GM21825 (cell line): ENCODE data around the gene PTTG1IP.
"Not testable (repeated sequence)": the region's sequence is repeated elsewhere in the genome, so short reads cannot be mapped to it uniquely, and the experiment has no call there.

Experiments
- ATAC-seq: cut with Tn5 transposase; IDR thresholded peaks from one replicate; pipeline ENCODE4 v1.9.1; 2021; ENCODE audit warnings: mild to moderate bottlenecking, moderate library complexity; ENCODE audit not compliant: unreplicated experiment

The PTTG1IP gene

DNA sequence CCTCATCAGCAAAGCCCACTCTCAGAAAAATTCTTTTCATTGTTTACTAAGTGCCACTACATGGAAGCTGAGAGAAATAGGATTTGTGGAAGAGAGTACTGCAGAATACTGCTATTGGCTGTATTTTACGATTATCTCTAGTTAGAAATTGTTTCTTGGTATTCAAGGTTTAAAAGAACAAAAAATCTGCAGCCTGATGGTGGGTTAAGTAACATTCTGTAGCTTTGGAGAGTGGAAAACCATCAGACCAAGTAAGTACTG lies 27.3 kb downstream of the PTTG1IP start:
- no peak for ATAC-seq

DNA sequence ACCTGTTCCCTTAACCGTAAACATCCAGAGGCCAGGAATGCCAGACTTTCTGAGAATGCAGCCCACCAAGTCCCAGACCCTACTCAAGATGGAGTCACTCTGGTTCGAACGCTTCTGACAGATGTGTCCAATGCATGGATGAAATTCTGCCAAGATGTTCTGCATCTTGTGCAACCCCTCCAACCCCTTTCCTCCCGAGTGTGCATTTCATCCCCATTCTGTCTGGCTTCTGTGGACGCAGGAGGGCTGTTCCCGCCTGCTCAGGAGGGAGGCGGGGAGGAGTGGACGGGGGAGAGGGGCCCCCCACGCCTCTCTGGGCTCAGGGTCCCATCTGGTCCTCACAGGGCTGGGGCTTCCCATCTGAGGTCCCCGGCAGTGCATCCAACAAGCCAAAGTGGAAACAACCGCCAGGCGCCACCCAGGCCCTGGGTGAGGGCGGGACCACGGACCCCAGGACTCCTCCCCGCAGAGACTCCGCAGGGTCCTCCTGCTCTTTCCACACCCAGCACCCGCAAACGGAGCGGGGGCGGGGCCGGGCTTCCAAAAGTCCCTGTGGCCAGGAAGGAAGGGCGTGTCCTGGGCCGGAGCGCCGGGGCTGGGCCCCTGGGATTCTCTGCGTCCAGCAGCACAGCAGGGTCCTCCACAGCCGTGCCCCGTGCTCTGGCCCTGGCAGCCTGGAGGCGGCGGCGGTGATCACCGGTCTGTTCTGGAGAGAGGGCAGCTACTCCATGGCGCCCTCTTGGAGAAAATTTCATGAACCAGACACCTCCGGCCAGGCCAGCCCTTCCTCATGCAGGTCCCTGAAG lies 27.9 kb downstream of the PTTG1IP start:
- peak; percentile 51 for ATAC-seq

DNA sequence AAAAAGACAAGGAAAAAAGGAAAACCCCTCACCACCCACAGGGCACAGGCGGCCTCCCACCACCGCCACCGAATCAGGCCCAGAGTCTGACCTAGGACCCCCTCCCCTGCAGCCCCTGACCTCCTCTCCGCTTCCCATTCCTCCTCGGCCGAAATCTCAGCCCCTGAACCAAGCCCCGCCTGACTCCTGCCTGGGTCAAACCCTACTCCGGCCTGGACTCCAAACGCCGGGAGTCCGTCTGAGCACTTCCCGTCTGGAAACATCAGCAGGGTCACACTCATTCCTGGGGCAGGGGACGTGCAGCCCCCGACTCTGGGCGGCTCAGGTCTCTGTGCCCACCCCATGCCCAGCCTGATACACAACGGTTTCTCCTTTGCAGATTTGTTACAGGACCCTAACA lies 29.2 kb downstream of the PTTG1IP start:
- ATAC-seq, result no peak

DNA sequence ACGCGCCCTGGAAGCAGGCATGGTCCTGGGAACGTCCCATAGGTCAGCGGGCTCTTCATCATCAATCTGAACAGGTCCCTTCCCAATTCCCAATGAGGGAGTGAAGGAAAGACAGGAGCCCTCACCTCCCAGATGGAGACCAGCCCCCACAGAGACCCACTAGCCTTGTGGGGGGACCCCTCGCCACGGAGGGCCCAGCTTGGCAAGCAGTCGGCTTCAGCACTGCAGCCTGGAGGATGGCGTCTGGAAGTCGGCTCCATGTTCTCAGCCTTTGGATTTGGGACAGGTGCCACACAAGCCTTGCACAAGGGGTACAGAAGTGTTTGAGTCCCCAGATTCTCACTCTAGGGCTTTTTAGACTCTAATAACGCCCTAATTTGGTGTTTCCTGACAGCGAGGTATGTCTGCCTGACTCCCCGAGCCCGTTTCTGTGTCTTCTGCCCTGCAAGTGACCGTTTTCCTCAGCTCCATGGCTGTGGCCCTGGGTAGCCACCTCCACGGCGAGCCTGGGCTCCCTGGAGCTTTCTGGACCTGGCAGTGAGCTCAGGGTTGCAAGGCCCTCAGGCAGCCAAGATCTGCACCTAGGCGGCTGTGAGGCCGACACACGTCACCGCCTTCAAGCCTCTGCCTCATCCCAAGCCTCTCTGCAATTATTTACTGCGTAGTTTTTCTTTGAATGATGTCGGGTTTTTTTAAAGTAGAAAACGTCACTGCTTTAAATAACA lies 30.6 kb downstream of the PTTG1IP start:
- ATAC-seq, result no peak

DNA sequence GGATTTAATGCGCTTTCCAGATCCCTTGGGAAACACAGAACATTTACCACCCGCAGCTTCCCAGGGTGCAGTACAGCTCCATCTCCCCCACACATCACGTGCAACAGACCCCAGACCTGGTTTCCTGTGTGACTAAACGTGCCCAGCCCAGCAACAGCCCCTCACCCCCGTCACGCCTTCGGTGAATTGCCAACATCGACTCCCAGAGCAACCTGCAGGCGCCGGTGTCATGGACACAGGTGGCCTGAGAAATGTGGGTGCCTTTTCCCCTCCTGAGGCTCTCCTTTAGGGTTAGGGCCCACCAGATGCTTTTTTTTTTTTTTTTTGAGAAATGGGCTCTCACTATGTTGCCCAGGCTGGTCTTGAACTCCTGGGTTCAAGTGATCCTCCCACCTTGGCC lies 31.4 kb downstream of the PTTG1IP start:
- no peak for ATAC-seq

DNA sequence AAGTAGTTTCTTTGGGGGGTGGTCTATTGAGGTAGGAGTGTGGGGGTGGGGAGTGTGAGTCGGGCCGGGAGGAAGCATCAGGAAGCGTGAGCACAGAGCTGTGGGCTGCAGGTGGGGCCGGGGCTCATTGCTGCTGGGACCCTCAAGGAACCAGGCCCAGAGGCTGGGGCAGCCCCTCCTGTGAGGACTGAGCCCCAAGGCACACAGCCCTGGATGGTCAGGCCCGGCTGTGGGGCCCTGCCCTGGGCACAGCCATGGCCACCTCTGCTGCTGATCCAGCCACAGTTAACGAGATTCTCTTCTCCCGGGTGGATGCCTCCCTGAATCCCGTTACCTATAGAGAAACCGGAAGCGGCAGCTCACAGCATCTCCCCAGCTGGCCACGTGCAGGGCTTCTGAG lies 32.7 kb downstream of the PTTG1IP start:
- ATAC-seq, result no peak

DNA sequence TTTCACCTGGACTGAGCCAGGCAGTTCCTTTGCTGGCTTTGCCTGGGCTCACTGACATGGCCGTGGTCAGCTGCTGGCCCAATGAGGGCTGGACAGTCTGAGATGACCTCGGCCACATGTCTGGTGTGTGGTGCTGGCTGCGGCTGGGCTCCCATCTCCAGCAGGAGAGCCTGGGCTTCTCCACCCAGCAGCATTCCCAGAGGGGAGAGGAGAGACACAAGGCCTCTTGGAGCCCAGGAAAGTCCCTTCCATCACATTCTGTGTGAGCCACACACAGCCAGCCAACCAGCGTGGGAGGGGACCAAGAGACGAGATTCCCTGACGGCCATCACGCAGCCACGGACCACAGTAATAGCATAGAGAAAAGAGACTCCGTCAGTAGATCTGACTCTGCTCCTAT lies 34.5 kb downstream of the PTTG1IP start:
- ATAC-seq, result no peak

DNA sequence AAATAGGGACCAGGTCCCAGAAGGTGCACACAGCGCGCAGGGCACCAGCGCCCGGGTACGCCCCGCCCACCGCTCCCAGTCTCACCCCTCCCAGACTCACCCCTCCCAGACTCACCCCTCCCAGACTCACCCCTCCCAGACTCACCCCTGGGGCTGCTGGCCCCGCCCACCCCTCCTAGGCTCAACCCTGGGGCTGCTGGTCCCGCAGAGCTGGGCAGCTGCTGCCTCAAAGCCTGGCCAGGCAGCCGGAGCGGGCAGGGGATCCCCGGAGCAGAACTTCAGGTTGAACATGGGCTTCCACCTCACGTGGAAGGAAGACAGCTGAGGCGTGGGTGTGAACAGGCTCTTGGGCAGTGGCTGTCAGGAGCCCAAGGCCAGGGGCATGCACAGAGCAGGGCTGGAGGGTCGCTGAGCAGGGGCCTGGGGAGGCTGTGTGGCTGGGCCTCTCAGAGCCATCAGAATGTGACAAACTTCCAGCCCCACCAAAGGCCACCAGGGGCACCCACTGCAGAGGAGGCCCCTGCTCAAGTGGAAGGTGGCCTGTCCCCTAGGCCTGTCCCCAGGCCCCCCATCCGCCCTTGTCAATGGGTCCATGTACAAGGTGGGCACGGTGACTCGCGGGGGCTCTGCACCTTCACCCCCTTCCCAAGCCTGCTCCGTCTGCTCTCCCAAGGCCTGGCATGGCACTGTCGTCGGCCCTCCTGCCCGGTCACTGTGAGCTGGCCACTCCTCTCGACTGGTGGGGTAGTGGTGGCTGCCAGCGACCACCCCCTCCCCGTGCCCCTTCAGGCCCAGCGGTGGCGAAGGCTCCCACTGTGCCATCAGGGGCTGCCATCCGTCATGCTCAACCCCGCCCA lies 35.2 kb downstream of the PTTG1IP start:
- no peak for ATAC-seq

DNA sequence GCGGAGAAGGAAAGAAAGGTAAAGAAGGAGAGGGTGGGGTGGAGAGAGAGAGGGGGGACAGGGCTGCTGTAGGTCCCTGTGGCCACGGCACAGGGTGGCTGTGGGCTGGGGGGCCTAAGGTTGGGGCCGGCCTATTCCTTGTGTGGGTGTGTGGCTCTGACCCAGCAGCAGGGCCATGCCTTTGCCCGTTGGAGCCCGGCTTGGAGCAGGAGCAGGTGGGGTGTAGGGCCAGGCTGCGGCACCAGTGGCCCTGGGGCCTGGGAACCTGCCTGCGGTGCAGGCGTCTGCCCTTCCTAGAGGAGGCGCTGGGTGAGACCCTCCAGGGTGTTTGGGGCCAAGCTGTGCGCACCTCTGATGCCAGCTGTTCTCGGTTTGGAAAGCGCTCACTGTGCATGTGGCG lies 36.0 kb downstream of the PTTG1IP start:
- no peak for ATAC-seq

DNA sequence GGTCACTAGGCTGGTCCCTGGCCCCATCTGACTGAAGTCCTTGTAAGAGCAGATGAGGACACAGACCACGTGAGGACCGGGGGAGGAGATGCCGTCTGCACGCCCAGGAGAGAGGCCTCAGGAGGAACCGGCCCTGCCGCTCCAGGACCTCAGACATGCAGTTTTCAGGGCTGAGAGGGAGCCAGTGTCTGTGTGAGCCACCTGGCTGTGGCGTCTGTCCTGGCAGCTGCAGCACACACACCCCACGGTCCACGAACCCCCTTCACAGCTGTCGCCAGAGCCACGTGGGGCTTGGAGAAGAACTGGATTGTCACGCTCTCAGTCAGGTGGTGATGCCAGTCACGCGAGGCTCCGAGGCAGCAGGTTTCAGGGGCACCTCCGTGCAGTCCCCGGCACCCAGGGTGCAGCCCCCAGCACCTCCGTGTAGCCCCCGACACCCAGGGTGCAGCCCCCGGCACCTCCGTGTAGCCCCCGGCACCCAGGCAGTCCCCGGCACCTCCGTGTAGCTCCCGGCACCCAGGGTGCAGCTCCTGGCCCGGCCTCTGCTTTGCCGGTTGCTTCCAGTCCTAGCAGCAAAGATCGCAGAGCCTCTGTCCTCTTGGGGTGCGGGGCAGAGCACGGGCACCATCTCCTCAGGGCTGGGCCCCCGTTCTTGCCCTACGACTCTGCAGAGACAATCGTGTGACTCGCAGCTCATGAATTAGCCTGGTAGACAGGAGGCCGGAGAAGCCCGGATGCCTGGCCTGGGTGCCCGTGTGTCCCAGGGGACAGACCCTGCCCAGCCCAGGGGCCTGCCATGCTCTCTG lies 36.6 kb downstream of the PTTG1IP start:
- no peak for ATAC-seq

DNA sequence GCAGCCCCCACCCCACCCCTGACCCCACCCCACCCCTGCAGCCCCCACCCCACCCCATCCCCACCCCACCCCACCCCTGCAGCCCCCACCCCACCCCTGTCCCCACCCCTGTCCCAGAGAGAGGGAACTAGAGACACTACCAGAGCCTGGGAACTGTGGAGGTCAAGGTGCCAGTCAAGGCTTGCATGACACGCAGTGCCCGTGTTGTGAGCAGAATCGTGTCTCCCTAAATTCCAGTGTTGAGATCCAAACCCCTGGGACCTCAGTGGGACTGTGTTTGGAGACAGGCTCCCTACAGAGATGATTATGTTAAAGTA lies 37.2 kb downstream of the PTTG1IP start:
- no peak for ATAC-seq

DNA sequence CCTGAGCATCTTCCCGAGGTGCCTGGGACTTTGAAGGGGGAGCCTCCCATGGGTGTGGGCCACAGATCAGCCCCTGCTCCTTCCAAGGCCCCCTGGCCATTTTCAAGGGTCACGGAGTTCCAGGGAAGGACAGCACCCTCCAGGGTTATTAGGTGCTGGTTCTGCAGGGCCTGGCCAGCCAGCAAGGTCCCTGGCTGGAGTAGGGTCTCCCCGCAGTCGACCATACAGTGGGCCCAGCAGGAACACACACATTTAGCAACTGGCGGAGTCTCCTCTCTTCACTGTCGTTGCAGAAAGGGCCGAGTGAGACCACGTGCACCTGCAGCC lies 37.9 kb downstream of the PTTG1IP start:
- no peak for ATAC-seq

DNA sequence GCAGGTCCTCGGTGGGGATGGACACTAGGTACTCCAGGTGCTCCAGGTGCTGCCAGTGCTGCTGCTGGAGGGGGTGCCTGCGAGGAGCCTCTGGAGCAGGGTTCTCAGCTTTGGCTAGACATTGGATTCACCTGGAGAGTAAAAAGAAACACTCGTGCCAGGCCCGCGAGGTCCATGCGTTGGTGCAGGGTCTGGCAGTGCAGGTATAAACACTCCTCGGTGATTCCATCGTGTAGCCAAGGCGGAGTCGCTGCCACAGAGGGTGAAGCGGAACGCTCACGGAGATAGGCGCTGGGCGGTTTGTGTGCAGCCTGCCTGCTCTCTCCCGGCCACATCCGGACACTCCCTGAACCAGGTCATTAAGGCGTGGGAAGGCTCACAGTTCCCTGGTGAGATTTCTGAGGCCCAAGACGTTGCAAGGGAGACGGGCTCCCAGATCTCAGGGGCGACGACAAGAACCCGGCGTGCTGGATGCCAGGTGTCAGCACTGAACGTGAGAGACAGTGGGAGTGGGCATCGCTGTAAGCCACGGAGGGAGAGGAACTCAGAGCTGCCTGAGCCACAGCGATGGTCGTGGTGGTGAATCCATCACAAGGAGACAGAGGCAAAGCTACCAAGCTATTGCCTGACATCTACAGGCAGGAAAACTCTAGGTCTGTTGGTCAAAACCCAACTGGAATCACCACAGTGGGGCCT lies 38.4 kb downstream of the PTTG1IP start:
- ATAC-seq, result no peak

DNA sequence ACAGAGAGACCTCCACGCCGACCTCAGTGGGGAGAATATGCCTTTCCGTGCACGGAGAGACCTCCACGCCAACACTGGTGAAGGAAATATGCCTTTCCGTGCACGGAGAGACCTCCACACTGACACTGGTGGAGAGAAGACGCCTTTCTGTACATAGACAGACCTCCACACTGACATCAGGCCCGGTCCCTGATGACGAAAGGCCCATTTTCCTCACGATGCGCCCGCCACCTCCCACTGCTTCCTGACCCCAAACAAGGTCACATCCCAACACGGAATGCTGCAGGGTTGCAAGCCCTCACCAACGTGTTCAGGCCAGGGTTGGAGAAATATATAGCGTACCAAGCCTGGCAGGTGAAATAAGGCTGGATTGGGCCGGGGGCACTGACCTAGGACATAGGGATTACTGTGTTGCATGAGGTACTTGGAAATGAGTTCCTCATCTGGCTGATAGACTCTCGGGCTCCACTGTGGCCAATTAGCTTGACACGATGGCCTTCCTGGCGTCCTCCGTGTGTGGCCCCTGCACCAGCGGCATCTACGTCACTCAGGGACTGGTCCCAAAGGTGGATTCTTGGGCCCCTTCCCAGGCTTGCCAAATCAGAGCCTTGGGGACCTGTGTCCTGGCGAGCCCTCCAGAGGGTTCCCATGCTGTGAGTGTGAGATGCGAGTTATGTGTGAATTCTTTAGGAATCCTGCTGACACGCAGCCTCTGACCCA lies 39.1 kb downstream of the PTTG1IP start:
- ATAC-seq, result no peak

DNA sequence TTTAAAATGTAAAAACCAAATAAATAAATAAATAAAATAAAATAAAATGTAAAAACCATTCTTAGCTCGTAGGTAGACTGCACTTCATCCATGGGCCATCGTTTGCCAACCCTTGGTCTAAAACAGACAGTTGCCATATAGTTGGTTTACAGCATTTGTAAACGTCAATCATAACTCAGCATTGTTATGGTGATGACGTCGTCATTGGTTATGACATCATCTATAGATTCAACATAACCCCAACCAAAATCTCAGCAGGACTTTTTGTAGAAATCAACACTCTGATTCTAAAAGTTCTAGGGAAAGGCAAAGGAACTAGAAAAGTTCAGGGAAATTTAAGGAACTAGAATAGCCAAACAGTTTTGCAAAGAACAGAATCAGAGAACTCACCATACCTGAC lies 39.8 kb downstream of the PTTG1IP start:
- ATAC-seq, result no peak

DNA sequence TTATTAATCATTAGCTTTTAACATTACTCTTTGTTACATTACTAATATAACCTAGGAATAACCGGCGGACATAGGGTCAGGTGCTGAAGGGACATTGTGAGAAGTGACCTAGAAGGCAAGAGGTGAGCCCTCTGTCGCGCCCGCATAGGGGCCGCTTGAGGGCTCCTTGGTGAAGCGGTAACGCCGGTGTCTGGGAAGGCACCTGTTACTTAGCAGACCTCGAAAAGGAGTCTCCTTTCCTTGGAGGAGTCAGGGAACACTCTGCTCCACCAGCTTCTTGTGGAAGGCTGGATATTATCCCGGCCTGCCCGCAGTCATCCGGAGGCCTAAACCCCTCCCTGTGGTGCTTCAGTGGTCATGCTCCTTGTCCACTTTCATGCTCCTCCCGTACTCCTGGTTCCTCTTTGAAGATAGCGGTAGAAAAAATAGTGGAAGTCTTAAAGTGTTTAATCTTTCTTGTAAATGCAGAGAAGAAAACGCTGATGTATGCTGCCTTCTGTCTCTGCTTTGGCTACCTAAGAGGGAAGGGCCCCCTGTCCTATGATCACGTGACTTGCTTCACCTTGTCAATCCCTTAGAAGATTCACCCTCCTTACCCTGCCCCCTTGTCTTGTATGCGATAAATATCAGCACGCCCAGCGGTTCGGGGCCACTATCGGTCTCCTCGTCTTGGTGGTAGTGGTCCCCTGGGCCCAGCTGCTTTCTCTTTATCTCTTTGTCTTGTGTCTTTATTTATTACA lies 40.8 kb downstream of the PTTG1IP start:
- not testable (repeated sequence) for ATAC-seq

DNA sequence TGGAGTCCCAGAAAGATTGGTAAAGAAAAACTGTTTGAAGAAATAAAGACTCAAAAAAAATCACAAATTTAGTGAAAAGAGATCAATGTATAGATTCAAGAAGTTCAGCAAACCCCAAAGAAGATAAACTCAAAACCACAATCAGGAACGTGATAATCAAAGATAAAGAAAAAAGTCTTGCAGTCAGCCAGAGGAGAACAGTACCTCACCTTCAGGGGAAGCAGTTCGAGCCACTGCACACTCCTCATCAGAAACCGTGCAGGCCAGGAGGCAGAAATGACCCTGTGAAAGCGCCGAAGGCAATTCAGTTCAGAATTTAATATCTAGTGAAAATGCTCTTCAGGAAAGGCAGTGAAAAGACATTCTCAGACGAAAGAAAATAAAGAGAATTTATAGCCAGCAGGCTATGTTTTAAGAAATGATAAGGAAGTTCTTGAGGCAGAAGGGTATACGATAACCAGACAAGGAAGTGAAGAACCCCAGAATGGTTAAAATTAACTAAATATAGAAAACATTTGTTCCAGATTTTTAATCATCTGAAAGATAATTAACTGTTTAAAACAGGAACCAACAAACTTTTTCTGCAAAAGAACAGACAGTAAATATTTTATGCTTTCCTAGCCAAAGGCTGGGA lies 42.1 kb downstream of the PTTG1IP start:
- no peak for ATAC-seq

DNA sequence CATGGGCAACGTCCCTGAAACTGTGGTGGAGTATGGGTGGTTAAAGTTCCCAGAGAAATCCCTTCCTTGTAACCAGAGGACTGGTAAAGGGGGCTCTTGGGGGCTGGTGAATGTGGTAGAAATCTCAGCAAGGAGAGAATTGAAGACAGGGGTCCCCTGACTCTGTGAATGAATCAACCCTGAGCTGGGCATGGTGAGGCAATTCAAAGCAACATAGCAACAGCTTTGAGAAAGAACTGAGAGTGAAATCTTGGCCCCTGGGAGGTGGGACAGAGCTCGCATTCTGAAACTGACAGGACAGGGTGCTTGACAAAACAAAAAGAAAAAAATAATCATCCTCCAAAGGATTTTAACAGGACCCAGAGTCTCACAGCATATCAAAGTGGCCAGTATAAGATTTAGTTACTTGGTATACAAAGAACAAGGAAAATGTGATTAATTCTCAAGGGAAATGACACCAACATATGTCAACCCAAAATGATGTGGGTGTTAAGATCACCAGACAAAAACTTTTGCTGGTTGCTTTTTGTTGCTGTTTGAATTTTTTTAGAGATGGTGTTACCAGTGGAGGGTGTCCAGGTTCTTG lies 43.9 kb downstream of the PTTG1IP start:
- ATAC-seq, result no peak
